HEK293 (cell line): ENCODE results near the gene PKDREJ.

ENCODE experiments used
- CTCF ChIA-PET: fragments of 350-600 bp; formaldehyde crosslinking; extraction: SDS; loops from one replicate; lab custom pipeline; 2021; ENCODE audit warnings: antibody characterized with exemption; lab: Yijun Ruan, JAX
- POLR2A ChIA-PET: fragments of 300-600 bp; formaldehyde crosslinking; extraction: SDS; loops from one replicate; lab custom pipeline; 2020; ENCODE audit warnings: antibody characterized with exemption, inconsistent platforms; lab: Yijun Ruan, JAX
- H3K27ac ChIP-seq: fragments of 200-500 bp; sonication (Bioruptor generic); 2 replicates; pipeline ENCODE4 v1.5.1; 2014; ENCODE audit warnings: low read depth, low read length, control low read depth, inconsistent platforms; ENCODE audit errors: extremely low read depth
- H3K36me3 ChIP-seq, 2 experiments: fragments of 200-500 bp in 1 of 2; sonication (Bioruptor generic) in 1 of 2; 1 replicate in 1 of 2; 2 replicates in 1 of 2; pipeline ENCODE4 v1.5.1; 2014 to 2017; ENCODE audit warnings: inconsistent platforms in 2 of 2, low read length in 2 of 2; ENCODE audit not compliant: control insufficient read depth in 2 of 2, insufficient read depth in 1 of 2
- H3K4me1 ChIP-seq: fragments of 200-500 bp; sonication (Bioruptor generic); 2 replicates; pipeline ENCODE4 v1.5.1; 2014; ENCODE audit warnings: mild to moderate bottlenecking, low read length, inconsistent platforms; ENCODE audit not compliant: control insufficient read depth, insufficient read depth
- H3K4me3 ChIP-seq: 2 replicates; pipeline ENCODE4 v1.5.1; 2011; ENCODE audit warnings: low read depth, mild to moderate bottlenecking, control low read depth, low read length, moderate library complexity
- H3K9me3 ChIP-seq: fragments of 200-500 bp; sonication (Bioruptor generic); 2 replicates; pipeline ENCODE4 v1.5.1; 2014; ENCODE audit warnings: low read depth, low read length, inconsistent platforms; ENCODE audit not compliant: control insufficient read depth, insufficient read depth
- AEBP2 ChIP-seq: fragments of 450-650 bp; formaldehyde crosslinking; IDR thresholded peaks from 2 replicates; pipeline ENCODE4 v1.5.1; 2016; ENCODE audit warnings: missing biosample characterization, missing genetic modification characterization, borderline replicate concordance
- BCL6B ChIP-seq: fragments of 450-650 bp; formaldehyde crosslinking; IDR thresholded peaks from 2 replicates; pipeline ENCODE4 v1.5.1; 2017; ENCODE audit warnings: missing biosample characterization, missing genetic modification characterization
- CTCF ChIP-seq: fragments of 450-650 bp; formaldehyde crosslinking; IDR thresholded peaks from 2 replicates; pipeline ENCODE4 v1.5.1; 2016; ENCODE audit warnings: missing biosample characterization, missing genetic modification characterization
- ELK4 ChIP-seq: IDR thresholded peaks from 2 replicates; pipeline ENCODE4 v1.6.1; 2011; ENCODE audit warnings: mild to moderate bottlenecking, low read depth, low read length, borderline replicate concordance
- INSM2 ChIP-seq: fragments of 450-650 bp; formaldehyde crosslinking; IDR thresholded peaks from 2 replicates; pipeline ENCODE4 v1.5.1; 2016; ENCODE audit warnings: missing biosample characterization, missing genetic modification characterization
- PRDM1 ChIP-seq: fragments of 450-650 bp; formaldehyde crosslinking; IDR thresholded peaks from 2 replicates; pipeline ENCODE4; 2016; ENCODE audit warnings: missing biosample characterization, missing genetic modification characterization
- YY1 ChIP-seq: fragments of 450-650 bp; formaldehyde crosslinking; IDR thresholded peaks from 2 replicates; pipeline ENCODE4 v1.5.1; 2018; ENCODE audit warnings: missing biosample characterization, missing genetic modification characterization
- ZFHX2 ChIP-seq: fragments of 450-650 bp; formaldehyde crosslinking; conservative IDR thresholded peaks from 2 replicates; pipeline ENCODE4 v1.5.1; 2016; ENCODE audit warnings: missing biosample characterization, missing genetic modification characterization
- ZFP37 ChIP-seq: fragments of 450-650 bp; formaldehyde crosslinking; IDR thresholded peaks from 2 replicates; pipeline ENCODE4 v1.5.1; 2016; ENCODE audit warnings: missing biosample characterization, missing genetic modification characterization
- ZNF10 ChIP-seq: fragments of 450-650 bp; formaldehyde crosslinking; IDR thresholded peaks from 2 replicates; pipeline ENCODE4 v1.5.1; 2017; ENCODE audit warnings: missing biosample characterization, missing genetic modification characterization
- ZNF138 ChIP-seq: fragments of 450-650 bp; formaldehyde crosslinking; IDR thresholded peaks from 2 replicates; pipeline ENCODE4 v1.5.1; 2016; ENCODE audit warnings: missing biosample characterization, missing genetic modification characterization, borderline replicate concordance
- ZNF202 ChIP-seq: fragments of 450-650 bp; formaldehyde crosslinking; IDR thresholded peaks from 2 replicates; pipeline ENCODE4 v1.5.1; 2016; ENCODE audit warnings: missing biosample characterization, missing genetic modification characterization, borderline replicate concordance
- ZNF239 ChIP-seq: fragments of 450-650 bp; formaldehyde crosslinking; IDR thresholded peaks from 2 replicates; pipeline ENCODE4 v1.5.1; 2016; ENCODE audit warnings: missing biosample characterization, missing genetic modification characterization
- ZNF350 ChIP-seq: fragments of 450-650 bp; formaldehyde crosslinking; IDR thresholded peaks from 2 replicates; pipeline ENCODE4 v1.5.0; 2017; ENCODE audit warnings: missing biosample characterization, mild to moderate bottlenecking, missing genetic modification characterization
- ZNF404 ChIP-seq: fragments of 450-650 bp; formaldehyde crosslinking; IDR thresholded peaks from 2 replicates; pipeline ENCODE4 v1.5.1; 2017; ENCODE audit warnings: missing biosample characterization, missing genetic modification characterization
- ZNF423 ChIP-seq: fragments of 450-650 bp; formaldehyde crosslinking; IDR thresholded peaks from 2 replicates; pipeline ENCODE4 v1.5.1; 2016; ENCODE audit warnings: missing biosample characterization, missing genetic modification characterization
- ZNF488 ChIP-seq: fragments of 450-650 bp; formaldehyde crosslinking; IDR thresholded peaks from 2 replicates; pipeline ENCODE4 v1.5.1; 2016; ENCODE audit warnings: missing biosample characterization, missing genetic modification characterization
- ZNF585B ChIP-seq: fragments of 450-650 bp; formaldehyde crosslinking; IDR thresholded peaks from 2 replicates; pipeline ENCODE4 v1.5.1; 2016; ENCODE audit warnings: missing biosample characterization, missing genetic modification characterization
- ZSCAN4 ChIP-seq: fragments of 450-650 bp; formaldehyde crosslinking; IDR thresholded peaks from 2 replicates; pipeline ENCODE4 v1.5.1; 2017; ENCODE audit warnings: missing biosample characterization, missing genetic modification characterization

Gene PKDREJ

GRCh38 chr22:46239261-46240048 is 23.7 kb downstream of the PKDREJ start:
- ChIA-PET POLR2A (no interaction called here), CTCF (no interaction called here)
- Histone ChIP-seq H3K4me3 (no peak overlapping the region), H3K9me3 (no peaks in the 10 kb centered on the region), H3K4me1 (no peaks in the 10 kb centered on the region), H3K36me3 (peaks cover 0 to 20% of the 10 kb centered on the region in 2 experiments; a peak in 1 of 3 replicates), H3K27ac (no peak overlapping the region)
- TF ChIP-seq ZNF10 (tag by site-specific recombination) (no peak), BCL6B (tag by site-specific recombination) (no peak), ZNF202 (tag by site-specific recombination) (no peak), ZNF138 (tag by site-specific recombination) (no peak), AEBP2 (tag by site-specific recombination) (no peak), CTCF (tag by site-specific recombination) (no peak), ZNF350 (tag by site-specific recombination) (no peak), YY1 (no peak), ZNF585B (no peak), ZNF404 (tag by site-specific recombination) (no peak), ZNF423 (tag by site-specific recombination) (no peak), ZNF239 (no peak), ZFP37 (tag by site-specific recombination) (no peak), ELK4 (no peak), PRDM1 (tag by site-specific recombination) (no peak)

GRCh38 chr22:46238541-46238940 is 24.6 kb downstream of the PKDREJ start:
- H3K36me3 ChIP-seq = peaks cover 0 to 11% of the 10 kb centered on the region in 2 experiments; a peak in 2 of 3 replicates
- ChIA-PET CTCF (no interaction called here), POLR2A (no interaction called here)
- no peak for TF ChIP-seq ZFP37 (tag by site-specific recombination)
- TF ChIP-seq PRDM1 (tag by site-specific recombination) = no peak
- no peak for TF ChIP-seq ZFHX2
- TF ChIP-seq ZNF488 (tag by site-specific recombination) = no peak
- TF ChIP-seq ZNF10 (tag by site-specific recombination) = no peak
- TF ChIP-seq INSM2 (tag by site-specific recombination) = no peak
- no peak for TF ChIP-seq YY1
- TF ChIP-seq ZSCAN4 = no peak
- H3K4me1 ChIP-seq = no peaks in the 10 kb centered on the region; the same call in 1 of the 2 replicates
- no peak overlapping the region for H3K27ac ChIP-seq
- no peak overlapping the region for H3K4me3 ChIP-seq
- H3K9me3 ChIP-seq = no peaks in the 10 kb centered on the region
